KMS-11 (cell line): ENCODE data around the gene KCTD15.

Experiments used
- H2AFZ ChIP-seq: fragments of 200-600 bp; sonication (generic); 2 replicates; pipeline ENCODE4 v1.6.1; 2016; ENCODE audit warnings: antibody characterized with exemption, mixed run types, low read depth
- H3K27ac ChIP-seq: fragments of 200-600 bp; sonication (generic); 2 replicates; pipeline ENCODE4 v1.6.1; 2016; ENCODE audit warnings: mild to moderate bottlenecking, mixed run types
- H3K27me3 ChIP-seq: fragments of 200-600 bp; sonication (generic); 2 replicates; pipeline ENCODE4 v1.6.1; 2017; ENCODE audit warnings: mild to moderate bottlenecking, low read depth, mixed run types, moderate library complexity; ENCODE audit not compliant: insufficient read depth
- H3K36me3 ChIP-seq: fragments of 200-600 bp; sonication (generic); 2 replicates; pipeline ENCODE4 v1.6.1; 2017; ENCODE audit warnings: mild to moderate bottlenecking, mixed run types; ENCODE audit not compliant: insufficient read depth
- H3K4me1 ChIP-seq: fragments of 200-600 bp; sonication (generic); 2 replicates; pipeline ENCODE4 v1.6.1; 2016; ENCODE audit warnings: mild to moderate bottlenecking, low read depth, mixed run types; ENCODE audit not compliant: poor library complexity, severe bottlenecking
- H3K4me2 ChIP-seq: fragments of 200-600 bp; sonication (generic); 2 replicates; pipeline ENCODE4 v1.7.0; 2016; ENCODE audit warnings: mild to moderate bottlenecking, mixed run types
- H3K4me3 ChIP-seq: fragments of 200-600 bp; sonication (generic); IDR thresholded peaks from 2 replicates; pipeline ENCODE4 v1.6.1; 2017; ENCODE audit warnings: low read depth, low read length, mixed read lengths; ENCODE audit not compliant: insufficient read depth
- H3K79me2 ChIP-seq: fragments of 200-600 bp; sonication (generic); 2 replicates; pipeline ENCODE4 v1.6.1; 2016; ENCODE audit warnings: low read depth, mixed run types; ENCODE audit not compliant: insufficient read depth
- H3K9ac ChIP-seq: fragments of 200-600 bp; sonication (generic); 2 replicates; pipeline ENCODE4 v1.6.1; 2016; ENCODE audit warnings: mild to moderate bottlenecking, mixed run types
- H4K20me1 ChIP-seq: fragments of 200-600 bp; sonication (generic); 2 replicates; pipeline ENCODE4 v1.6.1; 2016; ENCODE audit warnings: mild to moderate bottlenecking, mixed run types; ENCODE audit not compliant: insufficient read depth
- TF ChIP-seq, protein P1 (sequence below): fragments of 200-600 bp; sonication (generic); conservative IDR thresholded peaks from 2 replicates; pipeline ENCODE4 v1.6.1; 2017; ENCODE audit warnings: low read depth, mild to moderate bottlenecking, antibody characterized with exemption, low read length, moderate library complexity, mixed read lengths

The KCTD15 gene

DNA sequence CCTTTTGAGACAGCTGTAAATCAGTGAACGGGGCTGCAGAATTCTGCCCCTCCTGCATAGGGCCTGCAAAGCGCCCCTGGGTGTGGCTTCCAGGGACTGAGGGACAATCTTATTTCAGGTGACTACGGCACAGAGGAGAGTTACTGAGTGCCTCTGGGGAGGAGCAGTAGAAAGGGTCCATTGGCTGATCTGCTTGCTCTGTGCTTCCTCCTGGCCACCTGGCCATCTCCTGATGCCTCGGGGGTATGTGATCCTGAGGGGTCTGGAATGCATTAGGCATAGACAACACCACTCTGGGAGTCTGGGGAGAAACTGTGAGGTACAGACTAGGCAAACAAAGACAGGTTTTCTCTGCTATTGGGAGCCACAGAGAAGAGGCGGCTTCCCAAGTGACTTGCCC is 2.8 kb downstream of the KCTD15 start:
- Histone ChIP-seq H3K4me3 (no peak overlapping the region), H3K79me2 (no peaks in the 10 kb centered on the region), H3K27me3 (no peaks in the 10 kb centered on the region), H2AFZ (no peak overlapping the region), H3K9ac (no peak overlapping the region), H3K4me1 (peaks cover 5% of the 10 kb centered on the region), H3K36me3 (0 out of 2 replicates have a peak, but pooled peaks cover 6% of the 10 kb centered on the region), H3K4me2 (no peak overlapping the region), H3K27ac (no peak overlapping the region), H4K20me1 (no peaks in the 10 kb centered on the region)
- TF ChIP-seq, protein P1, sequence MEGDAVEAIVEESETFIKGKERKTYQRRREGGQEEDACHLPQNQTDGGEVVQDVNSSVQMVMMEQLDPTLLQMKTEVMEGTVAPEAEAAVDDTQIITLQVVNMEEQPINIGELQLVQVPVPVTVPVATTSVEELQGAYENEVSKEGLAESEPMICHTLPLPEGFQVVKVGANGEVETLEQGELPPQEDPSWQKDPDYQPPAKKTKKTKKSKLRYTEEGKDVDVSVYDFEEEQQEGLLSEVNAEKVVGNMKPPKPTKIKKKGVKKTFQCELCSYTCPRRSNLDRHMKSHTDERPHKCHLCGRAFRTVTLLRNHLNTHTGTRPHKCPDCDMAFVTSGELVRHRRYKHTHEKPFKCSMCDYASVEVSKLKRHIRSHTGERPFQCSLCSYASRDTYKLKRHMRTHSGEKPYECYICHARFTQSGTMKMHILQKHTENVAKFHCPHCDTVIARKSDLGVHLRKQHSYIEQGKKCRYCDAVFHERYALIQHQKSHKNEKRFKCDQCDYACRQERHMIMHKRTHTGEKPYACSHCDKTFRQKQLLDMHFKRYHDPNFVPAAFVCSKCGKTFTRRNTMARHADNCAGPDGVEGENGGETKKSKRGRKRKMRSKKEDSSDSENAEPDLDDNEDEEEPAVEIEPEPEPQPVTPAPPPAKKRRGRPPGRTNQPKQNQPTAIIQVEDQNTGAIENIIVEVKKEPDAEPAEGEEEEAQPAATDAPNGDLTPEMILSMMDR = no peak

DNA sequence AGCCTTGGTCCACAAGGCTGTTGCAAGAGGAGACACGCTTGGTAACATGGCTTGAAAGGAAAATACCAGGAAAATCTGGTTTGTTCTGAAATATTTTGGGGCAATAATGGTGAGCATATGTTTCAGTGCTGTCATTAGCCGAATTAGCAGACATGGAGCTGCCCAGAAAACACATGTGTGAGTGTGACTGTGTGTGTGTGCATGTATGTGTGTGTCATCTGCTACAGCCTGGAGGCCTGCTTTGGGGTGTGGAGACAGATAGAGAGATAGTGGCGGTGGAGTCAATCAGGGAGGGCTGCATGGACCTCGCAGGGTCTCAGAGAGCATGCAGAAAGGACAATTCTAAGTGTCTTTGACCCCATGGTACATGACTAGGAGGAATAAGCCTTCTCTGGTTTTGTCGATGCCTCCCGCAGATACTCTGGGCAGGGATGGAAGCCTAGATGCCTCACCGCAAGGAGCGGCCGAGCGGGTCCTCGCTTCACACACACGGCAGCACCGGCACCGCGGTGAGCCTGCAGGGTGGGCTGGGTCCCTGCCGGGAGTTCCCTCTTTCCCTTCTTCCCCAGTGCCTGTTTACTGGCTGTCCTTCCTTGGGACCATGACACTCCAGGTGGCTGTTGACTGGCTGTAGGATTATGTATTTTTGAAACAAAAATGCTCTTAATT is 3.5 kb downstream of the KCTD15 start:
- Histone ChIP-seq H3K27ac (no peak overlapping the region), H3K36me3 (0 out of 2 replicates have a peak, but pooled peaks cover 6% of the 10 kb centered on the region), H3K27me3 (no peaks in the 10 kb centered on the region), H3K4me2 (no peak overlapping the region), H3K4me1 (no peaks in the 10 kb centered on the region), H3K4me3 (no peak overlapping the region), H2AFZ (no peak overlapping the region), H3K9ac (no peak overlapping the region), H4K20me1 (no peaks in the 10 kb centered on the region), H3K79me2 (no peaks in the 10 kb centered on the region)
- TF ChIP-seq, protein P1 = no peak

DNA sequence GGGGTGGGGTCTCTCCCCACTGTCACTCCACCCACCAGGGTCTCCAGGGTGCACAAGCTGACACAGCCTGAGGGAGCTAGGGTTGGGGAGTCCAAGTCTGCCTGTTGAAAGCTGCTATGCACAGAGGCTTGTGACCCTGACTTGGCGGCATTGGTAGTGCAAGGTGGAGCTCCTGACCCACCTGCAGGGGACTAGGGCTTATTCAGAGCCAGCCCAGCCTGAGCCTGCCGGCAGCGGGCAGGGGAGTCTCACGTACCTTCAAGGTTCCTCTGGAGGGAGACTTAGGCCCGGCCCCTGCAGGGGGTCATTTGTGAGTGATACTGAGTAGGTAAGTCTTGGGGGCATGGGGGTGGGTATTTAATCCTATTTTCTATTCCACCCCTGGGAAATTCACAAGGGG is 4.7 kb downstream of the KCTD15 start:
- H3K27me3 ChIP-seq = no peaks in the 10 kb centered on the region
- H4K20me1 ChIP-seq = no peaks in the 10 kb centered on the region
- no peaks in the 10 kb centered on the region for H3K79me2 ChIP-seq
- 0 out of 2 replicates have a peak, but pooled peaks cover 6% of the 10 kb centered on the region for H3K36me3 ChIP-seq
- H3K27ac ChIP-seq = no peak overlapping the region
- TF ChIP-seq, protein P1 = no peak
- no peak overlapping the region for H3K9ac ChIP-seq
- H3K4me2 ChIP-seq = no peak overlapping the region
- H3K4me3 ChIP-seq = no peak overlapping the region
- H2AFZ ChIP-seq = no peak overlapping the region
- H3K4me1 ChIP-seq = no peaks in the 10 kb centered on the region

DNA sequence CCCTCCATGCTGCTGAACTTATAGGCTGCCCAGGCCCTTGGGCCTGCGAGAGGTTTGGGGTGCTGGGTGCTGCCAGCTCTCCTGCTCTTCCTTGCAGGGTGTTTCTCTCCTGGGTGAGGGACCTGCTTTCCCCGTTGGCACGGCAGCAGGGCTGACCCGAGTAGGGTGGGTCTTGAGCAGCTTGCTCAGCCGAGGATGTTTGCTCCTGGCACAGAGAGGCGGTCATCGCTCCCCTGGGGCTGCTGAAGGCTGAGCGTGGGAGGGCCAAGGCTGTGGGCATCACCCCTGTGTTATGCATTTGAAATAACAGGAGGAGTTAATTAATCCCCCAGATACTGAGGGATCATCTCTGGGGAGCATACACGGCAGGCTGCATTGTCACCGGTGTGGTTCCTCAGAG is 5.3 kb downstream of the KCTD15 start:
- Histone ChIP-seq H3K79me2 (no peaks in the 10 kb centered on the region), H3K27me3 (no peaks in the 10 kb centered on the region), H4K20me1 (no peaks in the 10 kb centered on the region), H3K4me2 (no peak overlapping the region), H2AFZ (no peak overlapping the region), H3K4me1 (no peaks in the 10 kb centered on the region), H3K36me3 (0 out of 2 replicates have a peak, but pooled peaks cover 6% of the 10 kb centered on the region), H3K27ac (no peak overlapping the region), H3K9ac (no peak overlapping the region), H3K4me3 (no peak overlapping the region)
- TF ChIP-seq, protein P1 = no peak
